PFSK-1 (cell line): ENCODE results near the gene UVRAG.

ENCODE experiments used
- FOXP2 ChIP-seq: optimal IDR thresholded peaks from 2 replicates; pipeline ENCODE3; 2011; ENCODE audit warnings: borderline replicate concordance, control low read depth, inconsistent platforms; ENCODE audit not compliant: insufficient read depth; ENCODE audit errors: extremely low read length, extremely low read depth
- POLR2AphosphoS5 ChIP-seq: IDR thresholded peaks from 2 replicates; pipeline ENCODE4 v1.6.1; 2012; ENCODE audit warnings: low read depth, mild to moderate bottlenecking, control low read depth, low read length, moderate library complexity
- REST ChIP-seq, 2 experiments: IDR thresholded peaks; 2 replicates each; pipeline versions ENCODE4 v1.6.1 to v1.8.0; 2011 to 2012; ENCODE audit warnings: low read depth in 2 of 2, low read length in 2 of 2, control low read depth in 1 of 2, inconsistent platforms in 1 of 2, mild to moderate bottlenecking in 1 of 2, moderate library complexity in 1 of 2; ENCODE audit not compliant: insufficient read depth in 1 of 2
- SIN3A ChIP-seq: IDR thresholded peaks from 2 replicates; pipeline ENCODE4 v1.6.1; 2012; ENCODE audit warnings: mild to moderate bottlenecking, low read length, moderate library complexity, borderline replicate concordance; ENCODE audit not compliant: insufficient read depth

GRCh38 chr11:76177250-76177686 is 362.3 kb downstream of the UVRAG start:
- TF ChIP-seq REST (IDR thresholded peaks at IDR 0.05; ENCODE audit: insufficient read depth in 1 of 2, low read depth in 2 of 2, low read length in 2 of 2) (no peak), POLR2AphosphoS5 (no peak), SIN3A (no peak), FOXP2 (no peak)
